SK-N-SH treated with all-trans-retinoic acid at 6 μM for 48 hours (cell line): Measurements from ENCODE around the gene ZNF480.

Experiments
- OSR1 ChIP-seq: fragments of 250-450 bp; sonication (Bioruptor Pico); IDR thresholded peaks from 2 replicates; pipeline ENCODE4 v1.8.0; 2022; ENCODE audit warnings: moderate library complexity, mild to moderate bottlenecking, inconsistent platforms
- PATZ1 ChIP-seq: fragments of 250-450 bp; sonication (Bioruptor Pico); IDR thresholded peaks from 2 replicates; pipeline ENCODE4 v1.8.0; 2020; ENCODE audit warnings: mild to moderate bottlenecking, moderate library complexity, borderline replicate concordance
- RARB ChIP-seq: fragments of 250-450 bp; sonication (Bioruptor Pico); IDR thresholded peaks from 2 replicates; pipeline ENCODE4 v1.8.0; 2021; ENCODE audit warnings: mild to moderate bottlenecking, moderate library complexity

GRCh38 chr19:52335768-52336116 is 38.8 kb downstream of the ZNF480 start:
- TF ChIP-seq PATZ1 (CRISPR knock-in tag) = no peak
- TF ChIP-seq RARB (CRISPR knock-in tag) = no peak
- TF ChIP-seq OSR1 (CRISPR knock-in tag) = no peak
